HepG2 (cell line): ENCODE data around the gene MMS19. TPM values are rescaled to one million over a fixed set of nuclear protein-coding genes. Genes with fewer than 3 reads are reported as not detected.

ENCODE experiments used
- DRAP1 ChIP-seq: IDR thresholded peaks from 2 replicates; pipeline ENCODE4 v1.6.1; 2016; ENCODE audit warnings: missing genetic modification reagents, missing compliant biosample characterization
- EEA1 ChIP-seq: sonication (generic); formaldehyde crosslinking; IDR thresholded peaks from 2 replicates; pipeline ENCODE4 v1.5.1; 2020; ENCODE audit warnings: mild to moderate bottlenecking, missing genetic modification reagents, borderline replicate concordance
- GMEB1 ChIP-seq: sonication (generic); formaldehyde crosslinking; IDR thresholded peaks from 2 replicates; pipeline ENCODE4 v1.5.1; 2020; ENCODE audit warnings: missing genetic modification reagents, mild to moderate bottlenecking, borderline replicate concordance
- GRHL1 ChIP-seq: sonication (generic); formaldehyde crosslinking; conservative IDR thresholded peaks from 2 replicates; pipeline ENCODE4 v1.8.0; 2022; ENCODE audit warnings: missing genetic modification reagents
- HMGA1 ChIP-seq: sonication (generic); formaldehyde crosslinking; conservative IDR thresholded peaks from 2 replicates; pipeline ENCODE4 v1.4.0; 2020; ENCODE audit warnings: missing genetic modification reagents
- KDM5B ChIP-seq: sonication (generic); formaldehyde crosslinking; IDR thresholded peaks from 2 replicates; pipeline ENCODE4 v1.4.0; 2020; ENCODE audit warnings: missing genetic modification reagents, mild to moderate bottlenecking, borderline replicate concordance
- KDM6A ChIP-seq: IDR thresholded peaks from 2 replicates; pipeline ENCODE4 v1.6.1; 2016; ENCODE audit warnings: low read depth
- MYC ChIP-seq: sonication (generic); formaldehyde crosslinking; IDR thresholded peaks from 2 replicates; pipeline ENCODE4 v1.9.0; 2021; ENCODE audit warnings: missing genetic modification reagents, borderline replicate concordance
- PAWR ChIP-seq: sonication (generic); formaldehyde crosslinking; IDR thresholded peaks from 2 replicates; pipeline ENCODE4 v1.4.0; 2020; ENCODE audit warnings: missing genetic modification reagents, mild to moderate bottlenecking, borderline replicate concordance
- PAXIP1 ChIP-seq: sonication (generic); formaldehyde crosslinking; conservative IDR thresholded peaks from 2 replicates; pipeline ENCODE4 v1.4.0; 2020; ENCODE audit warnings: mild to moderate bottlenecking, missing genetic modification reagents, moderate library complexity
- SNAPC5 ChIP-seq: sonication (generic); formaldehyde crosslinking; IDR thresholded peaks from 2 replicates; pipeline ENCODE4 v1.8.1; 2023; ENCODE audit warnings: mild to moderate bottlenecking, missing genetic modification reagents, borderline replicate concordance
- ZBTB1 ChIP-seq: sonication (generic); formaldehyde crosslinking; IDR thresholded peaks from 2 replicates; pipeline ENCODE4 v1.4.0; 2020; ENCODE audit warnings: missing genetic modification reagents, borderline replicate concordance
- ZHX1 ChIP-seq: sonication (generic); formaldehyde crosslinking; IDR thresholded peaks from 2 replicates; pipeline ENCODE4 v1.8.1; 2022; ENCODE audit warnings: low read depth, mild to moderate bottlenecking, missing genetic modification reagents
- ZNF264 ChIP-seq: sonication (generic); formaldehyde crosslinking; IDR thresholded peaks from 2 replicates; pipeline ENCODE4 v1.4.0; 2020; ENCODE audit warnings: missing genetic modification reagents
- ZNF468 ChIP-seq: sonication (generic); formaldehyde crosslinking; IDR thresholded peaks from 2 replicates; pipeline ENCODE4 v1.8.0; 2022; ENCODE audit warnings: mild to moderate bottlenecking, moderate library complexity, missing genetic modification reagents
- ZNF577 ChIP-seq: sonication (generic); formaldehyde crosslinking; IDR thresholded peaks from 2 replicates; pipeline ENCODE4 v1.4.0; 2020; ENCODE audit warnings: mild to moderate bottlenecking, low read depth, missing genetic modification reagents, borderline replicate concordance
- polyA plus RNA-seq, 8 experiments: library from polyadenylated mRNA; depleted of rRNA in 3 of 8; stranded (reverse) in 7 of 8; unstranded in 1 of 8; fragments of >200 nt; fragmentation: Illumina TruSeq in 4 of 8; extraction: Trizol in 4 of 8; gene quantifications; 2 replicates each; pipeline versions ENCODE4 v1.2.1 to v1.2.3, GENCODE V29; 2011 to 2016; ENCODE audit warnings: low read depth in 4 of 8, missing spikeins in 1 of 8, mixed read lengths in 1 of 8; ENCODE audit not compliant: insufficient read depth in 1 of 8
- total RNA-seq, 5 experiments: library from RNA; depleted of rRNA; stranded (reverse); fragments of >200 nt; fragmentation: Illumina TruSeq; extraction: Trizol; gene quantifications; 2 replicates each; pipeline ENCODE4 v1.2.3, GENCODE V29; 2016; ENCODE audit warnings: low read depth in 1 of 5

Gene MMS19
- total and polyA plus RNA-seq, 2 of the 13 experiments (the other 11 are each of a cell fraction or from before 2014, with no cell fraction given) = 76.4 to 107 TPM

GRCh38 chr10:97497572-97498075 is 598 bp downstream of the MMS19 start (continued):
- TF ChIP-seq GRHL1 (no peak), DRAP1 (CRISPR knock-in tag) (no peak), SNAPC5 (CRISPR knock-in tag) (0 out of 2 replicates have a peak, but pooled peaks have one; percentile 62), KDM6A (CRISPR knock-in tag) (no peak), MYC (peak; percentile 86; the same call in 1 of the 2 replicates), PAWR (CRISPR knock-in tag) (no peak), ZNF577 (CRISPR knock-in tag) (no peak), PAXIP1 (CRISPR knock-in tag) (0 out of 2 replicates have a peak, but pooled peaks have one; percentile 34), ZBTB1 (CRISPR knock-in tag) (no peak), ZNF468 (CRISPR knock-in tag) (0 out of 2 replicates have a peak, but pooled peaks have one; percentile 38), GMEB1 (0 out of 2 replicates have a peak, but pooled peaks have one; percentile 9), ZHX1 (CRISPR knock-in tag) (peak; percentile 89; the same call in 1 of the 2 replicates), KDM5B (peak; percentile 83; the same call in 1 of the 2 replicates), EEA1 (CRISPR knock-in tag) (peak; percentile 26; the same call in 1 of the 2 replicates), HMGA1 (no peak), ZNF264 (CRISPR knock-in tag) (no peak)
